ENCODE results near the gene RAB11FIP5.

RAB11FIP5 gene

GRCh38 chr2:73072129-73072395 is 40.7 kb downstream of the RAB11FIP5 start:
- DNase-seq (ENCODE audit: low read depth): peak; percentile 57
- H3K4me3 ChIP-seq (ENCODE audit: low read depth, low read length): peak overlapping the region; percentile 90
- no peak for TF ChIP-seq CTCF (conservative IDR thresholded peaks at IDR 0.05; ENCODE audit: low read depth, low read length)

- DNase-seq (ENCODE audit: low read depth): peak; percentile 98
- peak; percentile 37 for TF ChIP-seq CTCF (conservative IDR thresholded peaks at IDR 0.05; ENCODE audit: low read depth, low read length)
- H3K4me3 ChIP-seq (ENCODE audit: low read depth, low read length): peak within 1 kb of the TSS; percentile 90
These were observed 41.2 kb downstream of the RAB11FIP5 start, which contains the start of gene SFXN5 for GRCh38 chr2:73071360-73072128. TSS of gene SFXN5 (minus strand) at chr2:73071712. CDS start at chr2:73071705, 7 bp downstream.

- no peak for DNase-seq (ENCODE audit: low read depth)
- peak overlapping the region; percentile 90 for H3K4me3 ChIP-seq (ENCODE audit: low read depth, low read length)
- TF ChIP-seq CTCF (conservative IDR thresholded peaks at IDR 0.05; ENCODE audit: low read depth, low read length): no peak
These were observed 41.9 kb downstream of the RAB11FIP5 start for GRCh38 chr2:73070643-73071359.

GRCh38 chr2:73069855-73070642 is 42.7 kb downstream of the RAB11FIP5 start:
- peak; percentile 30 for DNase-seq (ENCODE audit: low read depth)
- no peak for TF ChIP-seq CTCF (conservative IDR thresholded peaks at IDR 0.05; ENCODE audit: low read depth, low read length)

GRCh38 chr2:73069041-73069854 is 43.5 kb downstream of the RAB11FIP5 start:
- peak overlapping the region; percentile 90 for H3K4me3 ChIP-seq (ENCODE audit: low read depth, low read length)
- TF ChIP-seq CTCF (conservative IDR thresholded peaks at IDR 0.05; ENCODE audit: low read depth, low read length): no peak
- no peak for DNase-seq (ENCODE audit: low read depth)

More at GRCh38 chr2:73069855-73070642, 42.7 kb downstream of the RAB11FIP5 start:
- H3K4me3 ChIP-seq (ENCODE audit: low read depth, low read length): peak overlapping the region; percentile 90

- no peak for TF ChIP-seq CTCF (conservative IDR thresholded peaks at IDR 0.05; ENCODE audit: low read depth, low read length)
- H3K4me3 ChIP-seq (ENCODE audit: low read depth, low read length): no peak overlapping the region
- no peak for DNase-seq (ENCODE audit: low read depth)
These were observed 44.6 kb downstream of the RAB11FIP5 start for GRCh38 chr2:73068147-73068546.

All from choroid plexus epithelial cell (primary cell).